GM18951 (cell line): ENCODE data around the gene FOXO3.
"Not testable (repeated sequence)": the region's sequence is repeated elsewhere in the genome, so short reads cannot be mapped to it uniquely, and the experiment has no call there.

Source experiments
- POLR2A ChIP-seq: IDR thresholded peaks from 4 replicates; pipeline ENCODE4 v1.6.1; 2011; ENCODE audit warnings: mild to moderate bottlenecking; ENCODE audit not compliant: insufficient read length, insufficient read depth; ENCODE audit errors: extremely low read depth
- in situ Hi-C: fragments of 300-500 bp; cut with MboI; formaldehyde crosslinking; loops from one replicate; pipeline ENCODE4 v1.12.0; 2022; ENCODE audit warnings: low sequenced_read_pairs, mixed read lengths, inconsistent platforms; ENCODE audit not compliant: unreplicated experiment

Gene FOXO3

GRCh38 chr6:108559097-108559883 lies 1.4 kb upstream of the FOXO3 start:
- TF ChIP-seq POLR2A = peak; percentile 50
- in situ Hi-C loops = no loop called here

GRCh38 chr6:108559884-108560462 lies 744 bp upstream of the FOXO3 start:
- no peak for TF ChIP-seq POLR2A

DNA sequence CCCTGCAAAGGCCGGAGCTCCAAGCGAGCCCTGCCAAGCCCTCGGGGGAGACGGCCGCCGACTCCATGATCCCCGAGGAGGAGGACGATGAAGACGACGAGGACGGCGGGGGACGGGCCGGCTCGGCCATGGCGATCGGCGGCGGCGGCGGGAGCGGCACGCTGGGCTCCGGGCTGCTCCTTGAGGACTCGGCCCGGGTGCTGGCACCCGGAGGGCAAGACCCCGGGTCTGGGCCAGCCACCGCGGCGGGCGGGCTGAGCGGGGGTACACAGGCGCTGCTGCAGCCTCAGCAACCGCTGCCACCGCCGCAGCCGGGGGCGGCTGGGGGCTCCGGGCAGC lies 561 bp downstream of the FOXO3 start:
- in situ Hi-C loops = not testable (repeated sequence)

More at GRCh38 chr6:108559884-108560462, 744 bp upstream of the FOXO3 start:
- in situ Hi-C loops = no loop called here

DNA sequence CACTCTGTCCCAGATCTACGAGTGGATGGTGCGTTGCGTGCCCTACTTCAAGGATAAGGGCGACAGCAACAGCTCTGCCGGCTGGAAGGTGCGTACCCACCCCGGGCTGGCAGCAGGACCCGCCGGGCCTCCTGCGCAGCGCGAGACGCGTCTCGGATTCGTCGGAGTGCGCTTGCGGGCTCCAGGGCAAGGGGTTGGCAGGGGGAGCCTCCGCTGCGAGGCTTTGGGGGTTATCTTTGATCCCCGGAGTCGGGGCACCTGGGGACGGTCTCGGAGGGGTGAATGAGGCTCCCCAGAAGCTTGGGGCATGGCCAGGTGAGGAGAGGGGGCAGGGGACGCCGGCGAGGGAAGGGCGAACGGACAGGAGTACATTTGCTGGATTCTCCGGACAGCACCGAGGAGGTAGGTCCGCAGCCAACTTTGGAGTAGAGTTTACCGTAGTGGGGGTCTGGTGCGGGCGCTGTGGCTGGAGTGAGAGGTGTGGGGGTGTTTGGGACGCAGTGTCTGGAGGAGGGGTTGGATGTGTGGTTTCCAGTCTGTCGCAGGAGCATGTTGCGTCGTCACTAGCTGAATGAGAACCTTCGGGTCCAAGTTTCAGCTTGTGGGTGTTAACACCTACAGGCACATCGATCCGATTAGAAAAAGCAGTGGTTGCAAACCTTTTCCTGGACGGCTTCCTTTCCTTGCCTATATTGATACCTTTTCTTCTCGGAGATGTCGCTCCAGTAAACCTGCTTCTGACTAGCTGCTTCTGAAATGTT lies 1.2 kb downstream of the FOXO3 start:
- in situ Hi-C loops = no loop called here
- no peak for TF ChIP-seq POLR2A

- in situ Hi-C loops = no loop called here
- TF ChIP-seq POLR2A = no peak
Observed at GRCh38 chr6:108562503-108562993, 1.8 kb downstream of the FOXO3 start.

DNA sequence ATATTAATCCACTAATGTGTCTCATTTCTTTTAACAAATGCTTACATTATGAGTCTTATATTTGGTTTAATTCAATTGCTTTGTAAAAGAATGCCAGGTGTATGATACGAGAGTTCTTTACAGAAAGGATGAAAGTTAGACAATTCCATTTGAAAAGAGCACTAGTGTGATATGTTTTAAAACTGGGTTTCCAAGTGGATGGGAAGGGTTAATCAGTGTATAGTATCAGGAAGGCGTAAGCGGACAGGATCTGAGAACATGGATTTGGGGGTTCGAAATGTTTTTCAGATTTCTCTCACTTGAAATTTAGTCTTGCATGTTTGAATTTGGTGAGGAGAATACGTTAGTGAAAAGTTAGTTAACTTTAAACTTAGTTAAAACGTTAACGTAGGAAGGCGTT lies 2.6 kb downstream of the FOXO3 start:
- TF ChIP-seq POLR2A = no peak
- in situ Hi-C loops = no loop called here

- no peak for TF ChIP-seq POLR2A
- in situ Hi-C loops = no loop called here
Observed at GRCh38 chr6:108564178-108564577, 3.5 kb downstream of the FOXO3 start.

DNA sequence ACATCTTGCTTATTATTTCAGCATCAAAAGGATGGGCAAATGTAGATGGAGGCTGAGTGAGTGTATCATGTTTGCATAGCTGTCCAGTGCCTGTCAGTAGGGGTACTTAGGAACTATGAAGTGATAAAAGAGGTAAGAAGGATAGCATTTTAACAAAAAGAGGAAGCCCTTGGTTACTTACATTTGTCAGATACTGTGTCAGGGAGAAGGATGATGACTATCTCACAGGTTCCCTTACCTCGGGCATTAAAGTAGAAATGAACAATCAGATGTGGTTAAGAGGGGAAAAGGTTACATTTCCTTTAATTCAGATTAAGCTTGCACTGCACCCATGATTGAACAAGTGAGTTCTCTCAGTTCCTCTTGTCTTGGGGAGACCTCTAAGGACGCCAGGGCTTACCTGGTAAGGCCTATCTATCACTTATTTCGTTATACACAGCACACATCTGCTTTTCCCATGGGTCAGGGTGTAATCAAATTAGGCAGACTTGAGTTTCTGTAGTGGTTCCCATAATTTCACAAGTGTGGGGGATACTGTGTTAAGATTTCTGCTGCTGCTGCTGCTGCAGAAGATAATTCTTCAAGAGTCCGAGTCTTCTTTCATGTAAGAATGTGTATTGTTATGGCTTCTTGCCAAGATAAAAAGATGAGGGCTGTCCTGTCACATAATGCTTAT lies 4.5 kb downstream of the FOXO3 start:
- in situ Hi-C loops = no loop called here
- TF ChIP-seq POLR2A = no peak

DNA sequence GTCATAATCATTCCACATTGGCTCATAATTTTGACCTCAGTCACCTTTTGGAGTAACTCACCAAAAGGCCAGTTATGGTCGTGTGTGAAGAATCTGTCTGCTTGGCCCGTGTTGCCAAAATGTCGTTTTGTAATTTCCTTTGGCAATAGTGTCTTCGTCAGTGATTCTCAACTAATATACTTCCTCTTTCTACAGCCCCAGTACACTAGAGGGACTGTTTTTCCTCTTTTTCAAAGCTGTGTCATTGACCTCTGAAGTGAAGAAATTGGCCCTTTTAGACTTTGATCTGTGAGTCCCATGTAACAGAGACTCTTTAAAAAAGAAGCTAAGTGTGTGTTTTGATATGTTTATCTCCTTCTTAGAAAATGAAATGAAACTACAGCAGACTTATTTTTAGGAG lies 5.2 kb downstream of the FOXO3 start:
- in situ Hi-C loops = no loop called here

DNA sequence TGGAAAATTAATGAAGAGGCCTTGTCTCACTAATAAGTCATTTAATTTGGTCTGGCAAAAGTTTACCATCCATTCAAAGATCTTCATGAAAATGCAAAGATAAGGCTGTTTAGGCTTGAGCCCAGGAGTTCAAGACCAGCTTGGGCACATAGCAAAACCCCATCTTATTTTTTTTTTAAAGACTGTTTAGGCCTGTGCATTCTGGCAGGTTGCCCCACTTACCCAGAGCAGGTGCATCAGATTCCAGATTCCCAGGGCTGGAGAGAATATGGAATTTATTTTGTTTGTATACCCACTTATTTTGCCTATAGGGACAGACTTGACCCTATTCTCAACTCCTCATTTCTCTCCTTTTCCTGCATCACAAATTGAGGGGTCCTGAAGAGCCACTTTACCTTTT lies 5.7 kb downstream of the FOXO3 start:
- in situ Hi-C loops = no loop called here
- no peak for TF ChIP-seq POLR2A

More for the DNA sequence above, 5.2 kb downstream of the FOXO3 start:
- TF ChIP-seq POLR2A = no peak

DNA sequence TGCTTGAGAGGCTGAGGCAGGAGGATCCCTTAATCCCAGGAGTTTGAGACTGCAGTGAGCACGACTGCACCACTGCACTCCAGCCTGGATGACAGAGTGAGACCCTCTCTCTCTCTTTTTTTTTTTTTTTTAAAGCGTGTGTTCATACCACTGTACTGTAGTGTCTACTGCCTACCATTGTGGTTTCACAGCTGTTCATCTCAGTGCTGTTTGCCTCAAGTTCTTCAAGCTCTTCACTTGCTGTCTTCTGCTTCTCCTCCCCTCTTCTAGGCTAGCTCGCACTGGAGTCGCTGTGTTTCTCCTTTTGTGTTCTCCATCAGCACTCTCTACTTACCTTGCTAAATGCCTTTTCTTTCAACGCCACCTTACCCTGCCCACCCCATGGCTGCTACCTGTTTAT lies 7.4 kb downstream of the FOXO3 start:
- in situ Hi-C loops = no loop called here
- TF ChIP-seq POLR2A = no peak

- no peak for TF ChIP-seq POLR2A
- in situ Hi-C loops = no loop called here
Observed at GRCh38 chr6:108568551-108569305, 8.0 kb downstream of the FOXO3 start.
